NCI-H82 treated with DMSO at 0.1 percent for 48 hours (cell line): ENCODE measurements around the gene KISS1R.
"Not testable (repeated sequence)": the region's sequence is repeated elsewhere in the genome, so short reads cannot be mapped to it uniquely, and the experiment has no call there.

Experiments
- DNase-seq: peaks from one replicate; lab custom pipeline; 2025; ENCODE audit not compliant: unreplicated experiment; lab: John Stamatoyannopoulos, UW

Gene KISS1R

GRCh38 chr19:881385-882071, 35.6 kb upstream of the KISS1R start:
- DNase-seq: no peak

GRCh38 chr19:882871-883497, 34.1 kb upstream of the KISS1R start:
- DNase-seq: no peak

DNA sequence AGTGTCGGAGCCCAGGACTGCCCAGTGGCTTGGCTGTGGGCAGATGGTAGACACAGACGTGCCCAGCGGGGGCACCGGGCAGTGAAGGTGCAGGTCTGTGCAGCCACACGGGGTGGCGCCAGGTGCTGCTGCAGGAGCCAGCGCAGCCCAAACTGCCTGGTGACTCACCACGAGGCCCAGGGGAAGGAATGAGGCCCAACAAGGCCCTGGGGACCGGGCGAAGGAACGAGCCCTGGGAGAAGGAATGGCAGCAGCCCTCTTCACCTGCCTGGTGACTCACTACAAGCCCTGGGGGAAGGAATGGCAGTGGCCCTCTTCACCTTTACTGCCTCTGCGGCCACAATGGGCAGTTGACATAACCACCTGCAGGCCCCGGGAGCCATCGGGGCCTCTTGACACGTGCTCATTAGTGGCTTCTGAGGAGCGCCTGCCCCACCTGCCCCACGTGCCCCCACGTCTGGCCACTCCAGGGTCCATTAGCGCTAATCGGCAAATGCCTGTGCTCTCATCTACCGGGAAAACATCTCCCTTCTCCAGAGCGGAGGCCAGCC, 33.4 kb upstream of the KISS1R start:
- DNase-seq: no peak

DNA sequence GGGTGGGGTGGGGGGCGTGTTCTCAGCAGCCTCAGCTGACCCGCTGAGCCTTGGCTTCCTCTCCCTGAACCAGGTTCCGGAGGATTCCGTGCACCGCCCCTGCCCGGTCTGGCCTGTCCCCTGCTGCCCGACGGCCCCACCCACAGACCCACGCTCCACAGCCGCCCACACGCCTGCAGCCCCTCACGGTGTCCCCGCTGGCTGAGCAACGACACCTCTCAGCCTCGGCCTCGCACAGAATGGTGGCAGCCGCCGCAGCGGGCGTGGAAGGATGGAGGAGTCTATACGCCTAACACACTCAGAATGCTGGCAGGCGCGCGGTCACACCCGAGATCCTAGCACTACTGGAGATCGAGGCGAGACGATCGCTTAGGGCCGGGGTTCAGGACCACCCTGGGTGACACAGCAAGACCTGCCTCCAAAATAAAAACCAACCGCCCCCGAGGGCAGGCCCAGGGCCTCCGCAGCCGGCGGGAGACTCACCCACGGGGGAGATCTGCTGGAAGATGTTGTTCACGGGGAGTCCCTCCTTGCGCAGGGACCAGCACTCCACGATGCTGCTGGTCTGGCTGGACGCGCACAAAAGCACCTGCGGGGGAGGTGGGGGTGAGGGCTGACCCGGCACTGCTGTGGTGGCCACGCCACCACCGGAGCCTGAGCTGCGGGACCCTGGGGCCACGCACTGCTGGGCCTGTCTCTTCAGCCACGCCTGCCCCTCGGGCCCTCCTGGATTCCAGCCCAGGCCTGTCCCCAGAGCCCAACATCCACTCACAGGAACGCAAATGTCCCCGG, 32.5 kb upstream of the KISS1R start:
- DNase-seq: no peak

DNA sequence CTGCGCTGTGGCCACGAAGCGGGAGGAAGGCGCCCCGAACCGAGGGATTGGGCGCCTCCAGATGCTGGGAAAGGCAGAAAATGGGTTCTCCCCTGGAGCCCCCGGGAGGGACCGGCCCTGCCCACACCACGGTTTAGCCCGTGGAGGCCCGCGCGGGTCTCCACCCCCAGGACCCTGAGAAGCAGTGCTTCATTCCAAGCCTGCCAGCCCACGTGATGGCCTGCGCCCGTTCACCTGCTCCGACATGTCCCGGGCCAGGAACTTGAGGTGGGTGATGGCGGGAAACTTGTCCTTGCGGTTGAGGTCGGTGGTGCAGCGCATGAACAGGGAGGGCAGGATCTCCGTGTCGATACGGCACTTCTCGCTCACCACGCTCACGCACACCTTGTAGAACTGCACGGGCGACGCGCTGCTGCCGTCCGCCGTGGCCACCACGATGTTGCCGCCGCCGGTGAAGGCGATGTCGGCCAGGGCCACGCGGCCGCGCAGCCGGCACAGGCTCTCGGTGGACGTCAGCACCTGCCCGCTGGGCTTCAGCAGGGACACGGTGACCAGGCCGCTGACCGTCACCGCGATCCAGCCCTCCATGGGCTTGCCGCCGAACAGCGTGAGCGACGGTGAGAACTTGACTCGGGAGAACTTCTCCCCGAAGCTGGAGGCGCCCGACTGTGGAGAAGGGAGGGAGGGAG, 31.5 kb upstream of the KISS1R start:
- DNase-seq: no peak

GRCh38 chr19:887072-887471, 30.1 kb upstream of the KISS1R start:
- no peak for DNase-seq

DNA sequence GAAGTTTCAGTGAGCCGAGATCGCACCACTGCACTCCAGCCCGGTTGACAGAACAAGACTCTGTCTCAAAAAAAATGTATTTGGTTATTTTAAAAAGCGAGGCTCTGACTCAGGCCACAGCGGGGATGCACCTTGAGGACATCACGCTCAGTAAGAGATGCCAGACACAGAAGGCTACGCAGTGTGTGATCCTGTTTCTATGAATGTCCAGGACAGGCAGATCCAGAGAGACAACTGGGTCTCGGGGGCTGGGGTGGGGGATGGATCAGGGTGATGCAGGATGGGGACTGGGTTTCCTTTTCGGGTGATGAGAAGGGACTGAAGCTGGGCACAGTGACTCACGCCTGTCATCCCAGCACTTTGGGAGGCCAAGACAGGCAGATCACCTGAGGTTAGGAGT, 29.5 kb upstream of the KISS1R start:
- DNase-seq: no peak

GRCh38 chr19:888581-889385, 28.4 kb upstream of the KISS1R start:
- DNase-seq: no peak

- no peak for DNase-seq
Observed at GRCh38 chr19:889662-890295, 27.4 kb upstream of the KISS1R start.

GRCh38 chr19:890831-891230, 26.3 kb upstream of the KISS1R start:
- no peak for DNase-seq

DNA sequence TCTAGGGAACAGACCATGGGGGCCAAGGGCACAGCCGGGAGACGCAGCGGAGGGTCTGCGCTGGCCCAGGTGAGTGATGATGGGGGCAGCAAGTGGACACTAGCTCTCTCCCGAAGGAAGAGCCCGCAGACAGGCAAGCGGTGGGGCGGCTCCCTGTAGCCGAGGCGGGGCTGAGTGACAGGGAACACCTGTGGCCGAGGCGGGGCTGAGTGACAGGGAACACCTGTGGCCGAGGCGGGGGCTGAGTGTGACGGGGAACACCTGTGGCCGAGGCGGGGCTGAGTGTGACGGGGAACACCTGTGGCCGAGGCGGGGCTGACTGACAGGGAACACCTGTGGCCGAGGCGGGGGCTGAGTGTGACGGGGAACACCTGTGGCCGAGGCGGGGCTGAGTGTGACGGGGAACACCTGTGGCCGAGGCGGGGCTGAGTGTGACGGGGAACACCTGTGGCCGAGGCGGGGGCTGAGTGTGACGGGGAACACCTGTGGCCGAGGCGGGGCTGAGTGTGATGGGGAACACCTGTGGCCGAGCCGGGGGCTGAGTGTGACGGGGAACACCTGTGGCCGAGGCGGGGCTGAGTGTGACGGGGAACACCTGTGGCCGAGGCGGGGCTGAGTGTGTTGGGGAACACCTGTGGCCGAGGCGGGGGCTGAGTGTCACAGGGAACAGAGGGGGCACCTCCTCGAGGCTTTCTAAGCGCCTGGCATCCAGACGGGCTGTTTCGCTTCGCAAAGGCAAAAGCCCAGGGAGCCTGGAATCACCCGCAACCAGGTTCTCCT, 25.5 kb upstream of the KISS1R start:
- DNase-seq: not testable (repeated sequence)

DNA sequence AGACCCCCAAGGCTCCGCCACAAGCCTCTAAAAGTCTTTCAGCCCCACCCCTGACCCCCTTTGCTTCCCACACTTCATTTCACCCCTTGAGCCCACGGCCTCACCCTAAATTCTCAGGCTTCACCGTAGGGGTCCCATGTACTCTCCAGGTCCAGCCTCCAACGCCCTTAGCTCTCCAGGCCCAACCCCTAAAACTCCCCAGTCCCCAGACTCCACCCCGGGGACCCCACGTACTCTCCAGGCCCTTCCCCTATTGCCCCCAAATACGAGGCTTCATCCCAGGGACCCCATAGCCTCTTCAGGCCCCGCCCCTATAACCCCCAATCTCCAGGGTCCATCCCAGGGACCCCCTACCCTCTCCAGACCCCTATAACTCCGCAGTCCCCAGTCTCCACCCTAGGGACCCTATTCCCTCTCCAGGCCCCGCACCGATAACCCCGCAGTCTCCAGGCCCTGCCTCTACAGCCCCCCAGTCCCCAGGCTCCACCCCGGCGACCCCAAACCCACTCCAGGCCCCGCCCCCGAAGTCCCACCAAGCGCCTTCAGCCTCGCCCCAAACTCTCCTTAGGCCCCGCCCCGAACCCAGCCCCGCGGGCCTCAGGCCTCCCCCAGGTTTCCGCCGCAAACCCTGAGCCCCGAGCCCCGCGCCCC, 24.8 kb upstream of the KISS1R start:
- DNase-seq: no peak

GRCh38 chr19:892894-893689, 24.0 kb upstream of the KISS1R start, which contains the start of the genes MED16 and RNU6-9:
Gene MED16 (minus strand): TSS chr19:893187. CDS start chr19:891131, 2,056 bp downstream.
Gene RNU6-9 (plus strand): TSS chr19:893484.
- peak; percentile 65 for DNase-seq

DNA sequence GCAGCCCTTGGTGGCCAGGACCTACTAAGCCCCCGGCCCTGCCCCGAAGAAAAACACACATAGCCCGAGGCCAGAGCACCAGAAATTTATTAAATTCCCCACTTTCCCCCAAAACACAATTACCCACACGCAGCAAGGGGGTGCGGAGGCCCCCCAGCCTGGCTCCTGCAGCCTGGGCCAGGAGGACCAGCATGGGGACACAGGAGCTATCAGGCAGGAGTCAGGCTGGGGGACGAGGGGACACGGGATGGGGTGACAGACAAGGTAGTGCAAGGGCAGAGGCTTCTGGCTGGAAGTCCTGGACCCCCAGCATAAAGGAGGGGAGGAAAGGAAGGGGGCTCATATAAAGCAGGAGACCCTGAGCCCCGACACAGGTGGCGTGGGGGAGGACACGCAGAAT, 20.7 kb upstream of the KISS1R start:
- DNase-seq: no peak

- no peak for DNase-seq
Observed at GRCh38 chr19:896999-897398, 20.1 kb upstream of the KISS1R start.

GRCh38 chr19:897442-898039, 19.6 kb upstream of the KISS1R start:
- DNase-seq: no peak

DNA sequence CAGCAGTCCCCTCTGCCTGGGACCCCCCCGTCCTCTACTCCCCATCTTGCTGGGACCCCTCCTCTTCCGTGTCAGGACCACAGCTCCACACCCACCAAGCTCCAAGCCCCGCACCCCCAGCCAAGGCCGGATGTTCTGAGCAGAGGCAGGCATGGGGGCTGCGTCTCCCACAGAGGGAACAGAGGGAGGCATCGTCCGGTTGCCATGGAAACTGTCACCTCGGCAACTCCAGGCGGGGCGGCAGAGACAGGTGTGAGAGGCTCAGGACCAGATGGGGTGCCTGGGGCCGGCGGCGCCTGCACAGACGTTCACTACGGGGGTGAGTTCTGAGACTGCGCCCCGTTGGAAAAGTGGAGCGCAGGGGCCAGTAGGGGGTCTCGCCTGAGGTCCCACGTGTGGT, 18.5 kb upstream of the KISS1R start:
- DNase-seq: no peak
